H1 (cell line): Measurements from ENCODE around the gene PSME1. TPM values are rescaled to one million over a fixed set of nuclear protein-coding genes. Genes with fewer than 3 reads are reported as not detected.

Experiments
- BCL11A ChIP-seq, 2 experiments: IDR thresholded peaks; one replicate each; pipeline ENCODE4 v1.6.1; 2011; ENCODE audit warnings: low read depth in 2 of 2, low read length in 2 of 2, mild to moderate bottlenecking in 2 of 2
- GTF2F1 ChIP-seq: IDR thresholded peaks from 2 replicates; pipeline ENCODE4 v1.6.1; 2012; ENCODE audit warnings: low read depth, low read length, improper control_type of control experiment, borderline replicate concordance
- JUN ChIP-seq: IDR thresholded peaks from 2 replicates; pipeline ENCODE4 v1.6.1; 2011; ENCODE audit warnings: low read depth, mild to moderate bottlenecking, improper control_type of control experiment, low read length
- NRF1 ChIP-seq: IDR thresholded peaks from 2 replicates; pipeline ENCODE4 v1.6.1; 2011; ENCODE audit warnings: mild to moderate bottlenecking, low read depth, low read length, improper control_type of control experiment
- POU5F1 ChIP-seq: IDR thresholded peaks from 2 replicates; pipeline ENCODE4 v1.6.1; 2011; ENCODE audit warnings: low read depth, mild to moderate bottlenecking, low read length, moderate library complexity
- polyA plus RNA-seq, 7 experiments: library from polyadenylated mRNA; depleted of rRNA in 3 of 7; stranded (reverse) in 5 of 7; unstranded in 2 of 7; fragments of >200 nt in 5 of 7; fragments of 200-250 nt in 2 of 7; gene quantifications; 1 replicate in 5 of 7; 2 replicates in 1 of 7; 4 replicates in 1 of 7; pipeline versions ENCODE4 v1.2.1 to v1.2.3, GENCODE V29; 2011 to 2013; ENCODE audit warnings: missing spikeins in 2 of 7, mixed read lengths in 2 of 7
- total RNA-seq: library from RNA; stranded (reverse); fragmentation: NEBNext Ultra II Directional; extraction: Animal tissue kit (Norgen Biotek cat#: 25700); gene quantifications from 2 replicates; pipeline ENCODE4 v1.2.1, GENCODE V29; 2021
- TF ChIP-seq, protein P1 (sequence below): IDR thresholded peaks from 2 replicates; pipeline ENCODE4 v1.6.1; 2012; ENCODE audit warnings: inconsistent platforms

PSME1 gene
- total and polyA plus RNA-seq, 2 of the 8 experiments (the other 6 are each of a cell fraction or from before 2014, with no cell fraction given), result 74.9 to 85.9 TPM

DNA sequence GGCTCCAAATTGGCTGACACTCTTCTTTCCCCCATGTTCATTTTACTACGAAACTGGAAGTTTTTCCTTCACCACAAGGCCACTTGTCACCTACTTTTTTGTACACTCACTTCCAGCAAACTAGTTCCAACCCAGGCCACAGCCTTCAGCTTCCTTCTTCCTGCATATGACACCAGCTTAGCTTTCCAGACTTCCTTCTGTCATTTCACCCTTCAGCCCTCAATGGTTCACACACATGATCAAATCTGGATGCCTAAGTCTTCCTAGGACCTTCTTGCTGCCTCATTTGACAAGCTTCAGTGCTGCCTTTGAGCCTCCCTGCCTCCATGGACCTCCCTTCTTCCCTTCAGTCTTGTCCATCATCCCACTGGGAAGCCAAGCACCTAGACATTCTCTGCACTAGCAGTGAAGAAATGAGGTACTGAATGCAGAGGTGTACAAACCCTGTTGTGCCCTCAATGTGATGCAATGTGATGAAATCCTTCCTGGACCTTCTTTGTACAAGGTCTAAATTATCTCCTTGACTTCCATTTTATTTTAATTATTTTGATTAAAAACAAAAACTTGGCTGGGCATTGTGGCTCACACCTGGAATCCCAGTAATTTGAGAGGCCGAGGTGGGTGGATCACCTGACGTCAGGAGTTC lies 31.6 kb downstream of the PSME1 start (continued):
- TF ChIP-seq BCL11A (IDR thresholded peaks at IDR 0.05; ENCODE audit: low read depth in 2 of 2, low read length in 2 of 2) (no peak), POU5F1 (no peak), GTF2F1 (no peak), JUN (no peak), NRF1 (no peak)
- TF ChIP-seq, protein P1, sequence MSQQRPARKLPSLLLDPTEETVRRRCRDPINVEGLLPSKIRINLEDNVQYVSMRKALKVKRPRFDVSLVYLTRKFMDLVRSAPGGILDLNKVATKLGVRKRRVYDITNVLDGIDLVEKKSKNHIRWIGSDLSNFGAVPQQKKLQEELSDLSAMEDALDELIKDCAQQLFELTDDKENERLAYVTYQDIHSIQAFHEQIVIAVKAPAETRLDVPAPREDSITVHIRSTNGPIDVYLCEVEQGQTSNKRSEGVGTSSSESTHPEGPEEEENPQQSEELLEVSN, result no peak
- TF ChIP-seq, all 59 proteins: peak for 0
